Stimulated activated CD8-positive, alpha-beta memory T cell treated with anti-CD3 and anti-CD28 coated beads, Interleukin-15, amount 100 ng/mL, for 24 hours (primary cell): ENCODE data around the gene DCX.
"Not testable (repeated sequence)": the region's sequence is repeated elsewhere in the genome, so short reads cannot be mapped to it uniquely, and the experiment has no call there.

Source experiments
- DNase-seq: peaks from one replicate; pipeline ENCODE4 v3.0.0-alpha.2; 2020; ENCODE audit warnings: low read depth

DCX gene

GRCh38 chrX:111365770-111366325 lies 46.1 kb downstream of the DCX start:
- DNase-seq = no peak

- DNase-seq = no peak
Measured at GRCh38 chrX:111363741-111364140, 48.3 kb downstream of the DCX start.

DNA sequence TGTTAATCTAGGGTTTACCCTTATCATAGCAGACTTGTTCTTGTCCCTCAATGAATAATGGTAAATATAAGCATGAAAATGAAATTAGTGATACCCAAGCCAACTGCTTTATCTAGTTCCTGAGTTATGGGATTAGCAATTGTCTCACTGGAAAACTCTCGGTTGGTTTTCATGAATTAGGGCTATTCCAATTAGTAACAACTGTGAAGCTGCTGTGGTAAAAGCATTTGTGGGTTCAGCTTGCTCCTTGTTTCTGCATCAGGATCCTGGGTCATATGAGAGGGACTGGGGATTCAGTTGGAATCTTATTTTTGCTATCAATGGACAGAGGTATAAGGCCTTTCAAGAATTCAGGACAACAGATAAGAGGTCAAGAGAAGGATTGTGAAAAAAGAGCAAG lies 50.2 kb downstream of the DCX start:
- no peak for DNase-seq

- no peak for DNase-seq
Measured at GRCh38 chrX:111360839-111361238, 51.2 kb downstream of the DCX start.

- DNase-seq = no peak
Measured at GRCh38 chrX:111355523-111356115, 56.4 kb downstream of the DCX start.

DNA sequence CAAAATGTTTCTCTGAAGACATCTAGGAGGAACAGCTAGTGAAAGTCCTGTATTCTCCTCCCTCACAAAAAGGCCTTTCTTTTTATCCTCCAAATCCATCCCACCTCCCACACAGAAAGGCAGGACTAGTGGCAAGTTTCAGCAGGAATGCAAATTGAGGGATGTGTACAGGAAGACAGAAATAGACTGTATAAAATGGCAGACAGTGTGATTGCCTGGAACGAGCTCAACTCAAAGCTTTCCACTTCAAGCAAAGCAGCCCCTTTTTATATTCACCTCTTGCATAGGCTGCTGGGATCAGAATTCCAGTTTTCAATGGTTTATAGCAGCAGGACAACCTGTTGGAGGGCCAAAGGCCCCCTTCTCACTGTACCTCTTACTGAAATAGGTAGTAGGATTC lies 57.5 kb downstream of the DCX start:
- DNase-seq = no peak

- DNase-seq = no peak
Measured at GRCh38 chrX:111353793-111354192, 58.2 kb downstream of the DCX start.

GRCh38 chrX:111352424-111352823 lies 59.6 kb downstream of the DCX start:
- DNase-seq = no peak

- DNase-seq = no peak
Measured at GRCh38 chrX:111349934-111350333, 62.1 kb downstream of the DCX start.

- no peak for DNase-seq
Measured at GRCh38 chrX:111349101-111349500, 62.9 kb downstream of the DCX start.

DNA sequence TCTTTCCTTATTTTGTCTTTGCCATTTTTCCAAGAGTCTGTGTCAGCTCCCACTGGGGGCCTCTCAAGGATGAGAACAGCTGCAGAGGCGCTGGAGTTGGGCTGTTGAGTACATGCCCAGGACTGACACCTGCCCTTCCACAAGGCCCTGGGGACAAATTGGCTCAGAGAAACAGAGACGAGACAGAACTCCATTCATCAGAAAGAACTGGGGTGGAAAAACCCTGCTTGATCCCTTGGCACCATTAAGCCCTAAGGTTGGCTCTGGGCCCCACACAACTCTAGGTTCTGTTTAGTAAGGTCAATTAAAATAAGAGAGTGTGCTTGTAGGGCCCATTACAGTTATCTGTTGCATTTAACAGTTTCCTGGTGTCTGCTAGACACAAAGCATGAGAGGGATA lies 63.6 kb downstream of the DCX start:
- no peak for DNase-seq

DNA sequence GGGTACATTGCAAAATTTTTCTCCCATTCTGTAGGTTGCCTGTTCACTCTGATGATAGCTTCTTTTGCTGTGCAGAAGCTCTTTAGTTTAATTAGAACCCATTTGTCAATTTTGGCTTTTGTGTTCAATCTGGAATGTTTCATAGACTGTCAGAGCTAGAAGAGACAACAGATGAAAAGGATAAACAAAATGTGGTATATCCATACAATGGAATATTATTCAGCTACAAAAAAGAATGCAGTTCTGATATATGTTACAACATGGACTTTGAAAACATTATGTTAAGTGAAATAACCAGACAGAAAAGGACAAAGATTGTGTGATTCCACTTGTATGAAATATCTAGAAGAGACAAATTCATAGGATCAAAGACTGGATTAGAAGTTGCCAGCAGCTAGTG lies 65.8 kb downstream of the DCX start:
- DNase-seq = not testable (repeated sequence)

DNA sequence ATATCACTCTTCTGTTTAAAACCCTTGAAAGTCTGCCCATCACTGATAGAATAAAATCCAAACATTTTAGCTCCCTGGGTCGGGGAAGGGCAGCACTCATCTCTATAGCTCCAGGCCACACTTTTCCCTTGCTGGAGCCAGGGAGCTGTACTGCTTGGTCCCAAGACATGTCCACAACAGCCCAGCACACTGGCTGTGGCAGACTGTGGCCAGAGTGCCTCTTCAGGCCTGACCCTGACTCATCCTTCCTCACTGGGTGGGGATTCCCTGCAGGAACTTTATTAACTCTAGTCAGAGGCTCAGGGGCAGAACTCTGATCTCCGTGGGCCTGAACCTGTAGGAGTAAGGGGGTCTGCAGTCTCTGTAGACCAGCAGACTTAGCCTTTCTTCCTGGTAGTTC lies 71.9 kb downstream of the DCX start:
- no peak for DNase-seq

DNA sequence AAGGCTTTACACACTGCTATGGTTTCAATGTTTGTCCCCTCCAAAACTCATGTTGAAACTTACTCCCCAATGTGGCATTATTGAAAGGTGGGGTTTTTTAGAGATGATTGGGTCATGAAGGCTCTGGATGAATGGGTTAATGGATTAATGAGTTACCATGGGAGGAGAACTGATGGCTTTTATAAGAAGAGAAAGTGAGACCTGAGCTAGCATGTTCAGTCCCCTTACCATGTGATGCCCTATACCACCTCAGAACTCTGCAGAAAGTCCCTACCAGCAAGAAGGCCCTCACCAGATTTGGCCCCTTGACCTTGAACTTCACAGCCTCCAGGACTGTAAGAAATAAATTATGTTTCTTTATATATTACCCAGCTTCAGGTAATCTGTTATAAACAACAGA lies 72.8 kb downstream of the DCX start:
- DNase-seq = no peak

DNA sequence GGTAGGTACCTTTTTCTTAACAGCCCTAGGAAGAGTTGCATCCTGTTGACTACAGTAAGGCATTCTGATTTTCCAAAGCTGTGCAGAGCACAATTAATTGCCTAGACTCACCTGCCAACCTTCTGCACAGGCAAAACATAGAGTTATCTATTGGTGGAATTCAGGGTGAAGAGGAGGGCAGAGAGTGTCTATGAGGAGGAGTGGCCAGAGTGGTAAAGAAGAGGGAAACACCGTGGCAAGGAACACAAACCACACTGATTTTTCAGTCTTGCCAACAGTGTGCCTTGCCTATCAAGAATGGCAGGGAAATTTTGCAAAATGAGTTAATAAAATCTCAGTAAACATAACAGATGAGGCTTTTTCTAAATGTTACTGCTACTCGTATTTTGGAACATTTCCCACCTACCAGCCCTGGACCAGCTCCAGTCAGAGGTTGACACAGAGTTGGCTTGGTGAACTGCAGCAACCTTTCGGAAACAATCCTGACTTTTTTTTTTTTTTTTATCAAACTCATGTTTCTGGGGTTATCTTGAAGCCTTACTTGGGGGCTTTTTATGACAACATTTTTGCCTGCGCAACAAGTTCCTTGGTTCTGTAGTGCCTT lies 73.8 kb downstream of the DCX start:
- no peak for DNase-seq

DNA sequence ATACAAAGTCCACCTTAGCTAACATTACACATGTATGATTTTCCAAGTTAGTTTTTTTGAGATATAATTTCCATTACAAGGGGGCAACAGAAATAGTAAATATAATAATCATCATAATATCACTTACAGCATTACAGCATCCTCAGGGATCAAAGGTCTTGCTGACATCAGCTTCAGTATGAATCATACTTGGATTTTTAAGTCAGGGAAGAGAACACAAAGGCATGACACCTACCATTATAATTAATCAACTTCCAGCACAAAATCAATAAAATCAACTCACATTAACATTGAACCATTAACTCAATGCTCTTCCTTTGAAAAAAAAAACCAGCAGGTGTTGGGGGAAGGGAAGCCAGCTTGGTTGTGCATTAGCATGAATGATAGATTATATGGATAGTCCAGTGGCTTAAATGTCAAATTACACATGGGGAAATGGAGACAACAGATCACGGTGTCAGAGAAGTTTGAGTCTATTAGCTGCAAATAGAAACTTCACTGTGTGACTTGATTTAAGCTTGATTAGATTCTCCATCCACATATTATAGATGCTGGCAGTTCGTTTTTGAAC lies 74.8 kb downstream of the DCX start:
- no peak for DNase-seq

DNA sequence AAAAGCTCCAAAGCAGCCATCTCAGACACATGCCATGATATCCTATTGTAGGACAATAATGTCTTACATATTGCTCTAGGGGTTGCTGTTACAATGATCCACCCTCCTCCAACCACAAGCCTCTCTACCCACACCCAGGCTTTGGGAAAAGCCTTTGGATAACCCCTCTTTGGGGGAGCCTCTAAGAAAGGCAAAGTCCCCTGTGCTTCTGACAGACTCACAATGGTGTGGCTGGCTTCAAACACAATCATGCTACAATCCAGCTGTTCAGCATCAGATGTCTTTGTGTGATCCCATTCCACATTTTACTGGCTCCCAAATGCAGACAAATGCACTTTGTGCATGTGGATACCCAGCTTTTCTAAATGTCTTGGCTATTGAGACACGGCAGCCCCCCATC lies 75.9 kb downstream of the DCX start:
- DNase-seq = no peak

DNA sequence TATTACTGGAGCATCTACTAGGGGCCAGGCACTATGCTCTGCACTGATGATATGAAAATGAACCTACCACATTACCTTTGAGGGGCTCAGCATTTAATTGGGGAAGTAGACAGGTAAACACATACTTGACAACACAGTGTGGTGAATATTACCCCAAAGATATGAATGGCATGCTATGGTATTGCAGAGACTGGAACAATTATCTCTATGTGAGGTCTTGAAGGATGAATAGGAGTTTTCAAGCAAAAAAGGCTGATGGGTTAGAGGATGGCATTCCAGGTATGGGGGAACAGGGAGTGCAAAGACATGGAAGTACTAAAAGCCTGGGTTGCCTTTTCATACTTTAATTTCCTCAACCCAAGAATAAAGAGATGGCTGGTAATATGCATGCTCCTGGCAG lies 82.6 kb downstream of the DCX start:
- no peak for DNase-seq

DNA sequence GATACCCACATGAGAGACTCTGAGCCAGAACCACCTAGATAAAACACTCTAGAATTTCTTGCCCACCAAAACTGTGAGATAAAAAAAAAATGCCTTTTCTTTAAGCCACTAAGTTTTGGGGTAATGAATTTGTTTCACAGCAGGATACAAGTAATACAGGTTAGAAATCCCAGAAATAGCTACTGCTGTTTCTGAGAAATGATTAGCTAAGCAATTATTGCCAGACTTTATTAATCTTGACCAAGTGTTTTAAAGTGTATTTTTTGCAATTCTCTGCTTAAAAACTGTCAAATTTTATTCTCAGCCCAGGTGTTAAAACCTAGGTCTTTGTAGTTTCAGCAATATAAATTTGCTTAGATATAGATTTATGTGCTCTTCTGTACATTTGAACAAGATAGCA lies 83.1 kb downstream of the DCX start:
- DNase-seq = no peak

GRCh38 chrX:111322231-111322855 lies 89.6 kb downstream of the DCX start:
- no peak for DNase-seq

DNA sequence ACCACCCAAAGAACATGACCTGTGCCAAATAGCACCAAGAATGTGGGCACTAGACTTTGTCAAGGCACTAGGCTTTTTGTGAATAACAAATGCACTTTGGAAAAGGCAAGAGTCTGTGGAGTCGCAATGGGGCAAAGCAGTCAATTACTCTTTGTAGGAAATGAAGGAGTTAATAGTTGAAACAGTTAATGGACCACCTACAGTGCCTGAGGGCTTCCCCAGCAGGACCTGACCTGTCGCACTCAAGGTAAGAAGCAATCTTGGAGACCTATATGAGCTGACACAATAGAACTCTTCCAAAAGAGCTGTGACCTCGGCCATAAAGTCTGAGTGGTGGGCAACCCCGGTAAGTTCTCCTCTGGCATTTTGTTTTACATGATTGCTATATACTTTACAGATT lies 92.5 kb downstream of the DCX start:
- no peak for DNase-seq

DNA sequence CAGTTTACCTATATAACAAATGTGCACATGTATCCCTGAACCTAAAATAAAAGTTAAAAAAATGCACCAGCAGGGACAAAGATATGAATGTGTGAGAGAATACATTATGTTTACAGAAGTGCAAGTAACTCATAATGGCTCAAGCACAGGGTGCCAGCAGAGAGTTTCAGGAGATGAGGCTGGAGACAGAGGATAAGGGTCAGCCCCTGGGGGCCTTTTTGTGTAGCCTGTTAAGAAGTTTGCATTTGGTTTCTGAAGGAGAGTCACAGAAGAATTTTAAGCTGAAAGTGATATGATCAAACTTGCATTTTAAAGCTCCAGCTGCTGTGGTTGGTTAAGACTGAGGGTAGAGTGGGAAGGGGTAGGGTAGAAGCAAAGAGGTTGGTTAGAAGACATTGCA lies 93.1 kb downstream of the DCX start:
- DNase-seq = no peak

DNA sequence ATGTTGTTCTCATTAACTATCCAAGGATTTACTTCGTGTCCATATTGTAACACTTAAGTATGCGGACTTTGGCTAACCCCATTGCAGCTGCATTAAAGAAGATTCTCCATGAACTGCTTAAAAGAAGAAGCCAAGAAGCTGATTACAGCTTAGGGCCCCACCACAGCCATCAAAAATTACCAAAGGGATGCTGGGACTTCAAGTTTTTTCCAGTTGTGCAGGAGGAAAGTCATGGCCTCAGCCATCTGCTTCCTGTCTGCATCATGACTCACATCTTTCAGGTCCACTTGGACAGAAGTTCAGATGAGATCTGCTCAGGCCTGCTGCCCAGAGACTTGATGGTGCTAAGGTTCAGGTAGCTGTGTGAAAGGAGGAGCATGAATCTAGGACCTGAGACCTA lies 102.9 kb downstream of the DCX start:
- DNase-seq = no peak
